Cerebellar cortex (tissue), 1 donor: Measurements from ENCODE around the gene WSCD1.

ENCODE experiments used
- DNase-seq: peaks from one replicate; pipeline ENCODE4 v3.0.0-alpha.2; 2015; ENCODE audit warnings: low spot score

Gene WSCD1

DNA sequence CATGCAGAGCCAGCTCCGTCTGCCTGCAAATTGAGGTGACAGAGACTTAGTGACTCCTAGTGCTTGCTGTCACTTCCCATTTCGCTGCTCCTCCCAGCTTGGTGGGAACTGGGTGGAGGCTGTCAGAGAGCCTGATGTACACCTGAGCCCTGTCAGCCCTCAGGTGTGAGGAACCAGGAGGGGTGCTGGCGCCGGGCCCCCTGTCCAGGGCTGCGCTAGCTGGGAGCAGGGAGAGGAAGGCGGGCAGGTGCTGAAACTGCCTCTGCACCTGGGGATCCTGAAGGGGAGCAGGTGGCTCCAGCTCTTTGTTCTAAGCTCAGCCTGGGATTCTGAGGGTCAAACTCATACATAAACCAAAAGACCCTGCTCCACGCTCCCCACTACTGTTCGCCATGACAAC, 10.8 kb upstream of the WSCD1 start:
- no peak for DNase-seq

DNA sequence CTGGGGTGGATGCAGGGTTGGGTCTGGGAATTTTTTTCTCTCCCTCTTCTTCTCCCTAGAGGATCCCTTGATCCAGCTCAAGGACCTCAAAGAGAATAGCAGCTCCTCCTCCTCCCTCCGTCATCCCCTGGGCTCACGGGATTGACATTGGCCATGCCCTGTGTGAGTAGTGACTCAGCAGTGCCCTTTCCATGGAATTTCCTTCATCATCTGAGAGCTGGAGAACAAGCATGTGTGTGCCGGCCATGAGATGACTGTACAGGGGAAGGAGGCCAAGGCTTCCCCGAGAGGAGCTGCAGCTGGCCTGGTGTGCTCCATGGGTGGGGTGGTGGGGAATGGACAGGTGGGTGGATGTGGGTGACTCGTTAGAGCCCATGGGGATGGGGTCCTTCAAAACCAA, 8.9 kb upstream of the WSCD1 start:
- no peak for DNase-seq

DNA sequence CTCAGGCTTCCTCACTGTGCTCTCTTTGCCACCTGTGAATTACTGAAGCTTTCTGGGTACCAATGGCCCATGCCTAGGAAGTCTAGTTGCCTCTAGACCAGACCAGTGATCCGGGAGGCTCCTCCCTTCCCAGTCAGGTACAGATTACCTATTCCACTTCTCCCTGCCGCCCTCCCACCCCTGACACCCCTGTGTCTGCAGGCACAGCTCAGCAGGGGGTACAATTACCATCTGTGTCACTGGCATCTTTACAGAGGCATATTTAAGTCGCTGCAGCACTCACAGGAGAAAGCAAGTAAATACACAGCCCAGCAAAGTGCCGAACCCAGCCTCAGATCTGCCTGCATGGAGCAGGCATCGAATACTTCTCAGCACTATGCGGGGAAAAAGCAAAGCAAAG, 5.3 kb upstream of the WSCD1 start:
- peak; percentile 67 for DNase-seq

DNA sequence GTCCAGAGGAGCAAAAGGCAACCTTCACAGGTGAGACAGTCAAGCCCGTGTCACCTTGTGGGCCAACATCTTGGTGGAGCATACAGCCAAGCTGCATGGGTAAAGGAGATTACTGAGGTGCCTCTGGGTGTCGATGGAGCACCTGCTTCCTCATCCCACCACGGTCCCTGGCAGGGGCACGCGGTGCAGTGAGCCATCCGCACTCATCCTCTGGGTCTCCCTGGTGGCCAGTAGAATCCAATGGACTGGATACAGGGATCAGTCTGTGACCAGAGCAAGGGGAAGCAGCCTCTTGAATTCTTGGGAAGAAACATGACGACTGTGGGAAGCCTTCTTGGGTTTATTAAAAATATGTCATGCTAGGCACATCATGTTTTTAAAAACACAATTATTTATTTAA, 4.8 kb upstream of the WSCD1 start:
- no peak for DNase-seq

DNA sequence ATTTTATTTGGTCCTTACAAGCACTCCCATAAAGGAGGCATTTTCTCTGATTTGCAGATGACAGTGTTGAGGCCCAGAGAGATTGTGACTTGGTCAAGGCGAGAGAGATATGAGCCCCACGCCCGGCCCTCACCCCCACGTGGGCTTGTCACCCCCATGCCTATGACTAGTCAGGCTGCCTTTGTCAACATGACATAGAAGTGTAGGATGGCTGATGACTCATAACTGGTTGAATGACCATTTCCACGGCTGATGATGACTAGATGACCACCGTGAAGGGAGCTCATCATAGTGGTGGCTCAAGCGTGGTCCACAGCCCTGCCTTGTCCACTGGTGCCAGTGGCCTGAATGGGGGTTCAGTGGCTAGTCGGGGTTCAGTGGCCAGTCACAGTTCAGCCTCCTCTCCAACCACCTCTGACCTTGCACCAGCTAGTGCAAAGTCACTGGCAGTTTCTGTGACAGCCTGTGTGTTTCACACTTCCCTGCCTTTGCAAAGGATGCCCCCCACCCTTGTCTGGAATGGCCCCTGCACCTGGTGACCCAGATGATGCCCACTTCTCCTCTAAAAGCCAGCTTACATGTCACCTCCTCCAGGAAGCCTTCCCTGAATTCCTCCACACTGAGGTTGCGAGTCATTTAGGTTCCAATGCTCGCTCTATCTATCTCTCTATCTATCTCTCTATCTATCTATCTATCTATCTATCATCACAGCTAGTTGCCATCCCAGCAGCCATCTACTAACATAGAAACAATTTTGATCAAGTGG, 3.8 kb upstream of the WSCD1 start:
- no peak for DNase-seq

DNA sequence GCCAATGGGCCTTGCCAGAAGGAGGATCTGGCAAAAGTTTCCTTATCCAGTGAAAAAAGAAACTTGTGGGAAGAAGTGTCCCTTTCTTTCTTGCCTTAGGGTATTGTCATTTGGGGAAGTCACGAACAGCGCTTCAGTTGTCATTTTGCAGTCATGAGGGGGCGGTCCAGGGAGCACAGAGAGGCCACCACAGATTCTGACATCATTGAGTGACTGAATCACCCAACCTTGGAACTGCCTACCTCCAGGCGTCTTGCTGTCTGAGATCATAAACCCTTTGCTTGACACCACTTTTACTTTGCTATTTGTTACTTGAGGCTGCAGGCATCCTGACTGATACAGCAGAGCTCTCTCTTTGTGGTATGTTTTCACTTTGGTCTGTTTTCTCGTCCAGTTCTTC, 3.1 kb upstream of the WSCD1 start:
- DNase-seq: no peak

DNA sequence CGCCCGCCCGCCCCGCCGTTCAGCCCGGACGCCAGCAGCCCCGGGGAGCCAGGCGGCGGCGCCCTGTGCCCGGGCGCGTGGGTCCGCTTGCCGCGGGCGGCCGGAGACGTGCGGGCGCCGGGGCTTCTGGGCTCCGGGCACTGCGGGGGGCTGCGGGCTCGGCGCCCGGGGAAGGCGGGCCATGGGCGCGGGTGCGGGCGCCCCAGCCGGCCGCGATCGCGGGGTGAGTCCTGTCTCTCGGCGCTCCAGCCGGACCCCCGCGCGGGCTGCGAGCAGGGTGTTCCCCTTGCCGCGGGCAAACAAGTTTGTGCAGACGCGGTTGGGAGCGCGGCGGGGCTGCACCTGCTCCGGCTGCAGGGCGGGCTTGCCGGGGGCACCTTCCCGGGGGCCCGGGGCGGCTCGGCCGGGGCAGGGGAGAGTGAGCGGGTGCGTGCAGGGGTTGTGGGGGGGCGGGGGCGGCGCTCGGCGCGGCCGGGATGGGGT, 292 bp downstream of the WSCD1 start:
- no peak for DNase-seq

DNA sequence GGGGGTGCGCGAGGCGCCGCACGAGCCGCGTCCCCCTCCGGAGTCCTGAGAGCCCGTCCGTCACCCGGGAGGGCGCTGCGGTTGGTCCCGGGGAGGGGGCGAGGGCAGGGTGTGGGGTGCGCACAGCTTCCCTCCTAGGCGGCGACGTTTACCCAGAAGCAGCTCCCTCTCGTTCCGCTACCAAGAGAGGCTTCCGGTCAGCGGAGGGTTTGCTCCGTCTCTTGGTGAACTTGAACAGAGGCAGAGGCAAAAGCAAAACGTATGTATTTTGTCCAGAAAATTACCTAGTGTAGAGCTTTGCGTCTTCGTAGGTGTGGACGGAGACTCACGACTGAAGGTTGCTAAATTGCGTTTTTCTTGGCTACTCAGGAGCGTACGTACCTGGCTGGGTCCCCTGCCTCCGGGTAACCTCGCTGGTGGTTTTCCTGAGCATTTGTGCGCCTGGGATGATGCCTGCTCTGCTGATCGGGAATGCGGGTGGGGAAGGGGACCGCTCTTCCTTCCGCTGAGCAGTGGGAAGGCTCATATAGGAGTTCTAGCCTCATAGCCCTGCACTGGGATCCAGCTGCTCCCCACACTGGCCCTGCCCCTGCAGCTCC, 833 bp downstream of the WSCD1 start:
- peak; percentile 38 for DNase-seq

DNA sequence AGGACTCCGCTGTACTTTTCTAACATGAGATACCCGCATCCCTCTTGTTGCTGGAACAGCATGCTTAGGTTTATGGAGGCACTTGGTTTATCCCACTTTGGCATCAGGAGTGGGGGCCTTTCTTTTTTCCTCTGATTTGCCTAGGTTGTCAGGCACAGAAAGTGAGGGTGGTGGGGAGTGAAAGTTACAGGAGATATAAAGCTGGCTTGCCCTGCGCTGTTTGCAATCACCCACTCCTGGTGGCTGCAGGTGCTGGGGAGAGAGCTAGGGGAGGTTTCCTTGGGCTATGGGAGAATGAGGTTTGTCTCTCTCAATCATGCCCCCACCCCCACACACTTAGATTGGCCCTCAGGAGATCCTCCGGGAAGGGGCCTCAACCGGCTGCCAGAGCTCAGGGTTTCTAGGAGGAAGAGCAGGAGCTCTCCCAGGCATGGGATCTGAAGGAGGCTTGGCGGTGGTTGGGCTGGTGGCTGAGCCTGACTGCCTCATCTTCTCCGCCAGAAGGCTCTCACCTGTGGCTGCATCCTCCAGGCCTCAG, 1.4 kb downstream of the WSCD1 start:
- peak; percentile 25 for DNase-seq

DNA sequence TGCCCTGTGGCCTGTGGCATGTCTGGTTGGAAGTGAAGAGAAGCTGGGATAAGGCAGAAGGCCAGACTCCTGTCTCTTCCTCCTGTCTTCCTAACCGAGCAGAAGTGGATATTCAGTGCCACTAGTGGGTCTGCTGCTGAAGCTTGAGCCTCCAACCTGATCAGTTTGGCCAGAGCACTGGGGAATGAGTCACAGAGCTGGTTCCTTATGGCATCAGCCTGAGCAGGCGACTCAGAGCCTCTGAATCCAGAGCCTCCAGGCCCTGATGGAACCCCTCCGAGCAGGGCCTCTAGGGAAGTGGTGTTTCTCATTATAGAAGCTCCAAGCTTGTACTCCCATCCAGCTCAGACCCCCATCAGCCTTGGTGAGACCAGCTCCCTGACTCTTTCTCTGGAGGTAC, 2.0 kb downstream of the WSCD1 start:
- DNase-seq: peak; percentile 29

DNA sequence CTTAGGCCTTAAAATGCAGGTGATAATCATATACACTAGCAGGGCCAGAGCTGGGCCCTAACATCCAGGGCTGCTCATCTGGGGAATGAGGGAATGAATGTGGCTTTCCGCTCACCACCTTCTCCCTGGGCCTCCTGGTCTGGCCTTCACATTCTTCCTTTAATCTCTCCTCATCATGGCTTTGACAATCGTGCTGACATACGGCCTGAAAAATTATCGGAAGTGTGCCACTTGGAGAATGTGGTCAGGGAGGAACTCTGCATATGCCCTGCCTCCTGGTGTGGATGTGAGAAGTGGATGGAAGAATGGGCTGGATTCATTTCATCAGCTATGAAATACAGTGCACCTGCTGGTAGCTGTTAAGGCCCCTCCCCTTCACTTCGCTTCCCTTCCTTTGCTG, 2.4 kb downstream of the WSCD1 start:
- DNase-seq: peak; percentile 48

DNA sequence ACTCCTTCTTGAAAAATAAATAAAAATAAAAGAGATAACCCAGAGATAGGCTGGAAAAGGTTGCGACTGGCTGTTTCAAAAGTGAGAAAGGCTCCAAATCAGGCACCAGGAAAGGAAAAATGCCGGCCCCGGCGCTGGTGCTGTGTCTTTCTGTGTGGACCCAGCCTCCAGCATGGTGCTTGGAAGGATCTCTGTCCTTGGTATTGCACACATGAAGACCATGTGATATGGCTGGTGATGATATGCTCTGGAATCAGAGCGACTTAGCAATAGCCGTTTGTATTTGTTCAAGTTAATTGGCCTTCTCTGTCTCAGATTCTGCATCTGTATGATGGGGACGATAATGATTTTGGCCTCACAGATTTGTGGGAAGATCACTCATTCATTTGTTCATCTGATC, 3.4 kb downstream of the WSCD1 start:
- DNase-seq: no peak

DNA sequence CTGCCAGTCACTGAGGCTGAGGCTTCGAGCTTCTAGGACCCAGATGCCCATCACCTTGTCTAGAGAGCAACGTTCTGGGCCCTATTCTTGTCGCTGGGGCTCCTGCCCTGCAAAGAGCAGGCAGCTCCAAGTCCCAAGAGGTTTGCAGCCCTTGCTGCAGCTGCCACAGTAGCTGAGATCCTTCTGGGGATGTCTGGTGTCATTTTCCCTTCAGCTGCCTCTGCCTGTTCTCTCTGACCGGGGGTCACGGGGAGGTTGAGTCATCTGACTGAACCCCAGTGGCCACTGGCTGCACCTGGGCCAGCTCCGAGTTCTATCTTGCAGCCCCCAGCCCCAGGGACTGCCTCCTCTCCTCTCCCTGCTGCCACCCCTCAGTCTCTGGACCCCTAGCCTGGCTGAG, 4.9 kb downstream of the WSCD1 start:
- DNase-seq: no peak

DNA sequence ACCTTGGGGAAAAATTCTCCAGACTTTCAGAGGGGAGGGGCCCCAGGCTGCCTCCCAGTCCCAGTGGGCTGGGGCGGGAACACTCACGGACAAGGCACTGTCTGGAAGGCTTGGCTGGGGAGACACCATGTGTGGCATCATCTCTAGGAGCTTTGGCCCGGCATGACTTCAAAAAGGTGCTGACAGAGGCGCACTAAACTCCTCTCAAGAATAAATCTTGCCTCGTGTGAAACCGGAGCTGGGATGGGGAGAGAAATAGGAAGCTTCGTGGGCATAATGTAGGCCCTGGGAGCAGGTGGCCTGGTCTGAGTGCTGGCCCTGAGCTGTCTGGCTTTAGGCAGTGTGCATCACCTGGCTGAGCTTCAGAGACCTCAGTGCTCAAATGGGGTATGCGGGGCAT, 5.7 kb downstream of the WSCD1 start:
- no peak for DNase-seq

DNA sequence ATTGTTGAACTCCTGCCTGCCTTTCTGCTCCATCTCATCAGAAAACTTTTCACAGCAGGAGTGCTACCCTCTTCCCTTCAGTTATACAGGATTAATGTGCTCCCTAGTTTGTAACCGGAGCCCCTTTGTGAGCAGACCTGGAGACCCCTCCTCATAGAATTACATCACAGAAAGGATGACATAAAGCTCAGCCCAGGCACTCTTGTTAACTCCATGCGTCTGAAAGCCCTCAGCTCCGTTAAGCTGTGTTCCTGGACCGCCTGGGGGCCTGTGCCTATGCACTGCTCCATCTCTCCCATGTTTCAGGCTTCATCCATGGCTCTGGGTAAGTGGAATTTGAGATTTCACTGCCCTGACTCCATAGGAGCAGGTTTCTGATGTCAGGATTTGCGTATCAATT, 7.6 kb downstream of the WSCD1 start:
- DNase-seq: no peak

DNA sequence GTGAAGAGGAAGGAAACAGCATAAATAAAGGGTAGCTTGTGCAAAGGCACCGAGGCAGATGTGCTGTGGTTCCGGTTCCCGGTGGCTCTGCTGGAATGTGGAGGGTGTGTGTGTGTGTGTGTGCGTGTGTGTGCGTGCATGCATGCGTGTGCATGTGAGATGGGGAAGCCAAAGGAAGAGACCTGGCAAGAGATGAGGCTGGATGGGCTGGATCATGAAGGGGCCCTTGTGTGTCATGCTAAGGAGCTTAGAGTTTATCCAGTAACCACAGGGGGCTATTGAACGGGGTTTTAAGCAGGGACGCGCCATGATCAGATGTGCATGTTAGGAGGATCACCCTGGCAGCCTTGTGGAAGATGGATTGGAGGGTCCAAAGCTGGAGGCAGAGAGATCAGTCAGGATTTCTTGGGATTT, 8.3 kb downstream of the WSCD1 start:
- no peak for DNase-seq

DNA sequence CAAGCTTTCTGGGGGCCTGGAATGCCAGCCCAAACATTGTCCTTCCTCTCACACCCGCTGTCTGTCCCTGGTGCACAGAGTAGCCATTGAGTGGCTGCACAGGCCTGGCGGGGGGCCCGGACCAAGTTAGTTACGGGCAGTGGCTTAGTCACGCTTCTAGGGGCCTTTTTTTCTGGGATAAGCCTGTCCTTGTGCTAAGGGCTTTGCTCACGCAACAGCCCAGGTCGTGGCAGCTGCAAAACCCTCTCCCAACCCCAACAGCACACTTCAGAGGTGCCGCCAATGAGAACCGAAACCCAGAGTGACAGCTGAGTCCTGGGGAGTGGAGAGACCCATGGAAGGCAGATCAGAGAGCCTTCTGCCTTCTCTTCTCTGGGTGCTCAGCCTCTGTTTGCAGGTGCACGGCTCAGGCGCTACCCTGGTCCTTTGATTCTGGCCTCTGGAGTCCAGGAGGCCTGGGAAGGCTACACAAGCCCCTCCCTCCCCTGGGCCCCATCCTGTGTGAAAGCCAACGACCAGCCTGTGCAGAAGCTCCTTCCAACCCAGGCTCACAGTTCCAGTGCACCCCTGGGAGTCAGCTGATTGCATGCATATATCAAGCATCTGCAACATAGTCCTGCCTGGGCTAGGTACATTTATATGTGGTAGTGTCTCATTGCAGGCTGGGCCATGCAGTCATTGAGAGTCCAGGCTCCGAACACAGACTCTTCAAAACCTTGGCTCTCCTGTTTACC, 9.1 kb downstream of the WSCD1 start:
- no peak for DNase-seq

DNA sequence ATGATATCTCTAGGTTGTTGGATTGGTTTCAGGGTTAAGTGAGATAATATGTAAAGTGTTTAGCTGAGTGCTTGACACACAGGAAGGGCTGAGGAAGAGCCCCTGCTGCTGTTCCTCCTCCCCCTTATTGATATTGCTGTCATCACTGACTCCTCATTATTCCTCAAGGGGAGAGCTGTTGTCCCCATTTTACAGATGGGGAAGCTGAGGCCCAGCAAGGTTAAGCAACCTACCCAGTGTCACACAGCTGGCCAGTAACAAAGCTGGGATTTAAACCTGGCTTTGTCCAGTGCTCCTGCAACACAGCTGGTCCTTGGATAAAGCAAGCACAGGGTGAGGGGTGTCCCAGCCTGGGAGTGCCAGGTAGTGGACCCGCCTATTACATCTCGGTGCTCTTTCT, 9.8 kb downstream of the WSCD1 start:
- DNase-seq: no peak

DNA sequence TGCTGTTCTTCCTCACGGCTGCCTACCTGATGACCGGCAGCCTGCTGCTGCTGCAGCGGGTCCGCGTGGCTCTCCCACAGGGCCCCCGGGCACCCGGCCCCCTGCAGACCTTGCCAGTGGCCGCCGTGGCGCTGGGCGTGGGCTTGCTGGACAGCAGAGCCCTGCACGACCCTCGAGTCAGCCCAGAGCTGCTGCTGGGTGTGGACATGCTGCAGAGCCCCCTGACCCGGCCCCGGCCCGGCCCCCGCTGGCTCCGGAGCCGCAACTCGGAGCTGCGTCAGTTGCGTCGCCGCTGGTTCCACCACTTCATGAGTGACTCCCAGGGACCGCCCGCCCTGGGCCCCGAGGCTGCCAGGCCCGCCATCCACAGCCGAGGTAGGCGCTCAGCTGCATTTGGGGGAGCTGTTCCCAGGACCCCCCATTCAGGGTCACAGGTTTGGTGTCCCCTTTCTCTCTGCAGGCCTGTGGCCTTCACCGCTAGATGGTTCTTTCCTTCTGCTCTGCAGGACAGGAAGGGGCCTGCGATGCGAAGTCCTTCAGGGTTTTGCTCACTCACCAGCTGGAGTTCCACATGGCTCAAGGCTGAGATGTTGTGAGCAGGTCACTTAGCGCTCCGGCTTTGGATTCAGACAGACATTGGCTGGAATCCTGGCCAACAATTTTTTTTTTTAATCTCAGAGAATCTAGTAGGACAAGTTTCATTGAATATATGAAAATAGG, 10.7 kb downstream of the WSCD1 start:
- DNase-seq: no peak

DNA sequence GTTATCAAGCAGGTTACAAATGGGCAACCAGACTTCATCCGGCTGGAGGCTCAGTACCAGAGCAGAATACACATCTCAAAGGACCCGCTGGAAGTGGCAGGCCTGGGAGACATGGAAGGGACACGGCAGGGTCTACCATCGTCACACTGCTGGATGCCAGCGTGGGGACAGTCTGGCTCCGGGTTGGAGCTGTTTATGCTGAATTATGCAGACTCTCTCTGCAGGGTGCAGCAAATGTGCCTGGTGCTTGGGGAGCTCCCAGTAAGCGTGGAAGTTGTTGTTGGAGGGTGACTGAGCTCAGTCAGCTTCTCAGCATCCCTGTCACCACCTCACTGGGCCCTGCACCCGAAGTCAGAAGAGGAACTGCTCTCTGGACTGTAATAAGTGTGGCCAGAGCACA, 12.2 kb downstream of the WSCD1 start:
- no peak for DNase-seq

DNA sequence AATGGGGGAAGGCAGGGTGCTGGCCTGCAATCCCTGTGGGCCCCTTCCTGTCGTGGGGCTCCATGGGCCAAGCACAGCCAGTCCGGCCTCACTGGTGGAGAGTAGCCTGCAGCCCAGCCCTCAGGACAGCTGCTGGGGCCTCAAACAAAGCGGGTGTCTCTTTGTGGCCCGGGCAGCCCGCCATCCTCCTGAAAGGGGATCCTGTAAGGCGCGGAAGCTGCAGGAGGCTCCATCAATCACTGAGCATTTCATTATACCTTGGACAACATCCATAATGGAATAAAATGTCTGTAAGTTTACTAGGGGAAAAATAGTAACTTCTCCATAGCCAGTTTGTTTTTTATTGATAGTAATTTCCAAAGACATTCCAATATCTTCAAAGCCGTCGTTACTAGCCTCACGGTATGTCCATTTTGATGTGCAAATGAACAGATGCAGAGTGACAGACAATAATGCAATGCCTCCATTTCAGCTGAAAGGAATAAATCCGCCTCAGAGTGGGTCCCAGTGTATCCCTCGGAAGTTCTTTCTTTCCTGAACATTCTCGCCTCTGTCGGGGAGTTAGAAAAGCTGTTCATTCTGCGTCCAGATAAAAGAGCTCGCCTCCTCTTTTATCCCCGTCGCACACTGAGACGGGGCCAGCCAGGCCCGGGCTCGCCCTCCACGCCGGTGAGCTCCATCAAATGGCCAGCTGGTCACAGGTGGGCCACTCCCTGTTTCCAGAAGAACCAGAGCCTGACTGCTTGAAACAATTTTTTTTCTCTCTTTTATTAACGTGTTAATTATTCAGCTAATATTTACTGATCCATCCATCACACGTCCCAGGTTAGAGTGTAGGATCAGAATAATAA, 14.4 kb downstream of the WSCD1 start:
- peak; percentile 26 for DNase-seq
